HFF-Myc (cell line): ENCODE results near the gene GDPD2.

Experiments
- DNase-seq: peaks from one replicate; pipeline ENCODE4 v3.0.0-alpha.2; 2011; ENCODE audit warnings: low read depth; ENCODE audit errors: extremely low read depth
- H3K4me3 ChIP-seq: replicated peaks from 2 replicates; pipeline ENCODE4 v1.5.1; 2011; ENCODE audit warnings: low read depth, mild to moderate bottlenecking, control low read depth, low read length
- TF ChIP-seq, protein P1 (sequence below): IDR thresholded peaks from 2 replicates; pipeline ENCODE4 v1.5.1; 2012; ENCODE audit warnings: mild to moderate bottlenecking, low read depth, low read length, control low read depth; ENCODE audit errors: missing control alignments

GDPD2 gene

DNA sequence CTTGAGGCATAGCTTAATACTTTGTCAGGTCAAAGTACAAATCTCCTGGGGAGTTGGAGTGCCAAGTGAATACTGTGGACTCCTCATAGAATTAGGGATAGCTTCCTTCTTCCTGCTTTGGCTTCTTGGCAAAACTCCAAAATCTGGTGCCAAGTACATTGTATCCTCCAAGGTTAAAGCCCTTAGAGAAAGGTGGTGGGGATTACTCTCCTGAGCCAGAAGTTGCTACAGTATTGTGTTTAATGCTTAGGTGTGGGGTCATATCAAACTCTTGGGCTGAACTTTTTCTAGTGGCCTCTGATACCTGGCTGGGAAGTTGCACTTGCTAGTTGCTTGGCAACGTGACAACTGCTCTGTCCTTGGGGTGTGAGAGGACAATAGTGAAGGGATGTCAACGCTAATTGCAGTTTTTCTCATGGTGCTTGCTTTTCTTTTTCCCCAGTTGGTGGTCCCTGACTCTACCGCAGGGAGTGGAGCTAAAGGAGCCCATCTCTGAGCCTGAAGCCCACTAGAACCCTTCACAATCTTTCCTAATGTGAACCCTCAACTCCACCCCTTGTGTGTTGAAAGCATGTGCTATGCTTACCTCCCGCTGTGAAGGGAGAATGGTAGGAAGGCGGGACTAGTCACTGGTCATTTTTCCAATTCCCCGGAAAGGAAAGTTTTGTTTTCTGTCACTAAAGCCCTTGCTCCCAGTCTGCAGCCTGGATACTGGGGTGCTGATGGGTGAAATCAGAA, 57.0 kb downstream of the GDPD2 start:
- DNase-seq, result no peak
- TF ChIP-seq, protein P1, sequence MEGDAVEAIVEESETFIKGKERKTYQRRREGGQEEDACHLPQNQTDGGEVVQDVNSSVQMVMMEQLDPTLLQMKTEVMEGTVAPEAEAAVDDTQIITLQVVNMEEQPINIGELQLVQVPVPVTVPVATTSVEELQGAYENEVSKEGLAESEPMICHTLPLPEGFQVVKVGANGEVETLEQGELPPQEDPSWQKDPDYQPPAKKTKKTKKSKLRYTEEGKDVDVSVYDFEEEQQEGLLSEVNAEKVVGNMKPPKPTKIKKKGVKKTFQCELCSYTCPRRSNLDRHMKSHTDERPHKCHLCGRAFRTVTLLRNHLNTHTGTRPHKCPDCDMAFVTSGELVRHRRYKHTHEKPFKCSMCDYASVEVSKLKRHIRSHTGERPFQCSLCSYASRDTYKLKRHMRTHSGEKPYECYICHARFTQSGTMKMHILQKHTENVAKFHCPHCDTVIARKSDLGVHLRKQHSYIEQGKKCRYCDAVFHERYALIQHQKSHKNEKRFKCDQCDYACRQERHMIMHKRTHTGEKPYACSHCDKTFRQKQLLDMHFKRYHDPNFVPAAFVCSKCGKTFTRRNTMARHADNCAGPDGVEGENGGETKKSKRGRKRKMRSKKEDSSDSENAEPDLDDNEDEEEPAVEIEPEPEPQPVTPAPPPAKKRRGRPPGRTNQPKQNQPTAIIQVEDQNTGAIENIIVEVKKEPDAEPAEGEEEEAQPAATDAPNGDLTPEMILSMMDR, result no peak
- no peak overlapping the region for H3K4me3 ChIP-seq

DNA sequence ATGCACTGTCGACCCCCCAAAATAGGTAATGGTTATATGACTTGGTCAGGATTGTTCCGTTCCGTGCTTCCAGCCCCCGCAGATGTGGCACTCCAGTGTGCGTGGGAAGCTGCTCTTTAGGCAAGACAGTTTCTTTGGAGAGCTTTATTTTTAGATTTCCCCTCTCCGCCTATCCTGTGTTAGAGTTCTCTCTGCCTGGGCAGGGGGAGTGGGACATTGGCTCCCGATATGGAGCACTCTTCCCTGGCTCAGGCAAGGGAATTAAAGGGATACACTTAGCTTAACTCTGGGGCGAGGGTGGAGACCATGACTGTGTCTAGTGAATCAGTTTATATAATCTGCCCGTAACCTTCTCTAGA, 57.5 kb downstream of the GDPD2 start:
- no peak overlapping the region for H3K4me3 ChIP-seq
- DNase-seq, result no peak
- TF ChIP-seq, protein P1, result no peak

DNA sequence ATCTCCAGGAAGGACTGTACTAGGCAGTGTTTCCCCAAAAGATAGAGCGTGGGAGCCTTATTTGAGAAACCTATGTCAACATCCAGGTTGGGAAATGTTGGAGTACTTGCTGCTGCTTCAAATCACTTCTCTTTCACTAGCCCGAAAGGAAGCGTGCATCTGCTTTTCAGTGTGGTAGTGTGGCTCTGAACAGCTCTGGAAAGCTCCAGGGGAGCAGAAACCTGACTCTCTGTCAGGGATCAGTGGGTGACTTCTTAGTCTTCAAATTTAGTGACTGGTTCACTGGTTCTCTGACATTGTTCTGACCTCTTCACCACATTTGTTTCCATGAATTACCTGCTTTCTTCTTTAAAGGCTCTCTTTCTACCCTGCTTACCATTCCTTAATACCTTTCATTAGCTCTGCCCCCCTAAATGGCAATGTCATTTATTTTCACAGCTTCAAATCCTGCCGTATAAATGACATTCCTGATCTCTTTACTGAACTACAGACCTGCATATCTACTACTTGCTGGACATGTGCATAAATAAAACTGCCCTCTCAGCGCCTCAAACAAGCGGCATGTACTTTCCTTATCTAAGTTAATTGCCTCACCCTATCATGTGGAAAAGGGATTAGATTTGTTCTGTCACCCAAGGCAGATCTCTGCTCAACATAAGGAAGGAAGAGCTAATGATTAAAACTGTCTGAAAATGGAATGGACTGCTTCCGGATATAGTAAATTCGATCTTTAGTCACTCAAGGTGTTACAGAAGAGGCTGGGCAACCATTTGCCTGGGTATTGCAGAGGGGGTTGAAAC, 58.6 kb downstream of the GDPD2 start:
- TF ChIP-seq, protein P1, result no peak
- DNase-seq, result no peak
- H3K4me3 ChIP-seq, result no peak overlapping the region

DNA sequence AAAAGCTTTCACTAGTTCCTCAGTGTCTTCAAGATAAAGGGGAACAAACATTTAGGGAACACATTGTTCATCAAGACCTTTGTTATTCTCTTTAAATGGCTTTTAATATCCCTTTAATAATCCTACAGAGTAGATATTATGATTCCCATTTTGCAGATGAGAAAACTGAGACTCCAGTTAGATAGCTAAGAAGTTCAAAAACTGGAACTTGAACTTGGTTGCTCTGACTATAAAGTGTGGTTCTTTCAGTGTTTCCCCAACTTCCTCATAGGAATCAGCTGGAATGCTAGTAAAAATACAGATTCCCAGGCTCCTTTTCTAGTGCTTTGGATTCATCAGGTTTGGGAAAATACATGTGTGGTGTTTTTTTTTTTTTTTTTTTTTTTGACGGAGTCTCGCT, 59.2 kb downstream of the GDPD2 start:
- no peak overlapping the region for H3K4me3 ChIP-seq
- no peak for DNase-seq
- TF ChIP-seq, protein P1, result no peak
